Left ventricle myocardium inferior (tissue), 1 donor: ENCODE measurements around the gene POU2AF1. TPM values are rescaled to one million over a fixed set of nuclear protein-coding genes. Genes with fewer than 3 reads are reported as not detected.

Experiments
- DNase-seq: peaks from one replicate; pipeline ENCODE4 v3.0.0-alpha.2; 2020
- H3K27ac ChIP-seq: fragments of 200-600 bp; replicated peaks from 2 replicates; pipeline ENCODE4 v1.8.0; 2021
- H3K27me3 ChIP-seq: fragments of 200-600 bp; 2 replicates; pipeline ENCODE4 v1.8.0; 2021; ENCODE audit warnings: low read depth
- H3K36me3 ChIP-seq: fragments of 200-600 bp; 2 replicates; pipeline ENCODE4 v1.8.0; 2021
- H3K4me1 ChIP-seq: fragments of 200-600 bp; 2 replicates; pipeline ENCODE4 v1.8.0; 2021
- H3K4me3 ChIP-seq: fragments of 200-600 bp; 2 replicates; pipeline ENCODE4 v1.8.0; 2021; ENCODE audit warnings: mild to moderate bottlenecking, moderate library complexity
- H3K9me3 ChIP-seq: fragments of 200-600 bp; replicated peaks from 2 replicates; pipeline ENCODE4 v1.8.0; 2021
- intact Hi-C: fragments of 100-400 bp; cut with micrococcal nuclease; formaldehyde crosslinking; loops from one replicate; pipeline ENCODE4 v1.11.0; 2022
- total RNA-seq: library from RNA; stranded (reverse); fragmentation: NEBNext Ultra II Directional; extraction: Animal tissue kit (Norgen Biotek cat#: 25700); gene quantifications from one replicate; pipeline ENCODE4 v1.2.1, GENCODE V29; 2021
- TF ChIP-seq, protein P1 (sequence below): fragments of 200-600 bp; IDR thresholded peaks from 2 replicates; pipeline ENCODE4 v1.8.0; 2021; ENCODE audit warnings: antibody characterized with exemption, mild to moderate bottlenecking, borderline replicate concordance
- donor health status: DM: no; HTN: yes; CAD: no; lungs with severe emphysema.

POU2AF1 gene
- total RNA-seq, 1 donor from 2014 or later = 0.05 TPM

DNA sequence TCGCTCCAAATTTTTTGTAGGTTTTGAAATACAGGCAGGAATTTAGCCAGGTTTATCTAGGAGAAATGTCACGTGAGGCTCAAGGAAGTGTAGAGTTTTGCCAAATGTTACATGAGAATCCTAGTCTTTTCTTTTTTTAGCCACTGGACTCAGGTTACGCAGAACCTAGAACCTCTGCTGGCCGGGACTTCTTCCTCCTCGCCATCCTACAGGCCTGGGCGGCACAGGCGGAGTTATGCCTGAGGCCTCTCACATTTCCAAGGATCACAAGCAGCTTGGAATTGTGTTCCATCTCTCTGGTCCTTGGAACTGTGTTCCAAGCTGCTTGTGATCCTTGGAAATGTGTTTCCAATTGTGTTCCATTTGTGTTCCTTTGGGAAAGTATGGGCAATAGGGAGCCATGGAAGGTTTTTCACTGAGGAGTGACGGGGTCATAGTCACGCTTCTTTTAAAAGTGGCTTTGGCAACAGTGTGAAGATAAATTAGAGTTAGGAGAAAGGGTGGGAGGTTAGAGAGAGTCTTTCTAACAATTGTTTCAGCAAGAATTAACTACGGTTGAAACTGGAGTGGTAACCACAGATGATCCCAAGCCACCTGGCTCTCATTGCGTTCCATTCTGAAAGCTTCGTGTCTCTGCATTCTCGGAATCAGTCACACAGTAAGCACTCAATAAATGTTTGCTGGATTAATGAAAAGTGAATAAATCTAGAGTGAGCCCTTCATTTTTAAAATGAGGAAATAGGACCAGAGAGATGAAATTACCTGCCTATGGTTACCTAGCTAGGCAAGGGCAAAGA, 12.5 kb upstream of the POU2AF1 start:
- Histone ChIP-seq H3K4me1 (no peaks in the 10 kb centered on the region), H3K36me3 (no peaks in the 10 kb centered on the region), H3K9me3 (no peaks in the 10 kb centered on the region), H3K27me3 (peaks cover 9% of the 10 kb centered on the region), H3K27ac (no peak overlapping the region), H3K4me3 (no peak overlapping the region)
- intact Hi-C loops = no loop called here
- no peak for DNase-seq
- TF ChIP-seq, protein P1, sequence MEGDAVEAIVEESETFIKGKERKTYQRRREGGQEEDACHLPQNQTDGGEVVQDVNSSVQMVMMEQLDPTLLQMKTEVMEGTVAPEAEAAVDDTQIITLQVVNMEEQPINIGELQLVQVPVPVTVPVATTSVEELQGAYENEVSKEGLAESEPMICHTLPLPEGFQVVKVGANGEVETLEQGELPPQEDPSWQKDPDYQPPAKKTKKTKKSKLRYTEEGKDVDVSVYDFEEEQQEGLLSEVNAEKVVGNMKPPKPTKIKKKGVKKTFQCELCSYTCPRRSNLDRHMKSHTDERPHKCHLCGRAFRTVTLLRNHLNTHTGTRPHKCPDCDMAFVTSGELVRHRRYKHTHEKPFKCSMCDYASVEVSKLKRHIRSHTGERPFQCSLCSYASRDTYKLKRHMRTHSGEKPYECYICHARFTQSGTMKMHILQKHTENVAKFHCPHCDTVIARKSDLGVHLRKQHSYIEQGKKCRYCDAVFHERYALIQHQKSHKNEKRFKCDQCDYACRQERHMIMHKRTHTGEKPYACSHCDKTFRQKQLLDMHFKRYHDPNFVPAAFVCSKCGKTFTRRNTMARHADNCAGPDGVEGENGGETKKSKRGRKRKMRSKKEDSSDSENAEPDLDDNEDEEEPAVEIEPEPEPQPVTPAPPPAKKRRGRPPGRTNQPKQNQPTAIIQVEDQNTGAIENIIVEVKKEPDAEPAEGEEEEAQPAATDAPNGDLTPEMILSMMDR = no peak

DNA sequence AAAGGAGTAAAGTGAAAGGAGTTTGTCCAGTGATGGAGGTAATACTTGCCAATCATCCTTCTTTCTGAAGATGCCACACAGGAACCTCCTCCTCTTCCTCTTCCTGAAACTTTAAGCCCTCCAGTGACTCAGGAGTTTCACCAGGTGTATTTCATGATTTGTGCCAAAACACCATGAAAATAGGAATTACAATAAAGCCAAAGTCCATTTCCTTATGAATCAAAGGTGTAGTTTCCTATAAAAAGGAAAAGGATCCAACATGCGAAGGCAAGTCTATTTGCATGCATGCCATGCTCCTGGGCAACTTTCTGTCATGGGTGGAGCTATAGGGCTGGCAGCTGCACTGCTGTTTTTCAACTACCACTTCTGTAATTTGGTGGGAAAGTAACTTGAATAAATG, 9.8 kb upstream of the POU2AF1 start:
- Histone ChIP-seq H3K27me3 (peaks cover 9% of the 10 kb centered on the region), H3K4me1 (no peaks in the 10 kb centered on the region), H3K36me3 (no peaks in the 10 kb centered on the region), H3K4me3 (no peak overlapping the region), H3K9me3 (no peaks in the 10 kb centered on the region), H3K27ac (no peak overlapping the region)
- intact Hi-C loops = no loop called here
- DNase-seq = no peak
- TF ChIP-seq, protein P1 = no peak

DNA sequence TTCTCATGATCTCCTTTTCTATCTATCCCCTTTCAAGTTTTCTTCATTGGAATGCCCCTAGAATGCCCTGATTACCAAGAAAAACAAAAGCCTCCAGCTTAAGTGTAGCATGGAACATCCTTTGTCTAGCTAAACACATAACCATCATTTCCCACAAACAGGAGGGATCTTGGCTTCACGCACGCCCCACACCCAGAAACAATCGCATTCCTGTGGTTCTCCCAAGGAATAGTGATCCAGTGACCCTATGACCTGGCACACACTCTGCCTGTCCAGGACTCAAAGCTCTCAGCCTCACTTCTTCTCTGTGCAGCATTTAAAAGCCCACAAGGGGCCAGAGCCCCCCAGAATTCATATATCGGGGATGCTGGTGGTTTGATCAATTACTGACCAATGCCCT, 9.3 kb upstream of the POU2AF1 start:
- H3K36me3 ChIP-seq = no peaks in the 10 kb centered on the region
- no peaks in the 10 kb centered on the region for H3K9me3 ChIP-seq
- no peak overlapping the region for H3K4me3 ChIP-seq
- intact Hi-C loops = no loop called here
- peaks cover 9% of the 10 kb centered on the region for H3K27me3 ChIP-seq
- DNase-seq = no peak
- TF ChIP-seq, protein P1 = no peak
- no peak overlapping the region for H3K27ac ChIP-seq
- no peaks in the 10 kb centered on the region for H3K4me1 ChIP-seq

DNA sequence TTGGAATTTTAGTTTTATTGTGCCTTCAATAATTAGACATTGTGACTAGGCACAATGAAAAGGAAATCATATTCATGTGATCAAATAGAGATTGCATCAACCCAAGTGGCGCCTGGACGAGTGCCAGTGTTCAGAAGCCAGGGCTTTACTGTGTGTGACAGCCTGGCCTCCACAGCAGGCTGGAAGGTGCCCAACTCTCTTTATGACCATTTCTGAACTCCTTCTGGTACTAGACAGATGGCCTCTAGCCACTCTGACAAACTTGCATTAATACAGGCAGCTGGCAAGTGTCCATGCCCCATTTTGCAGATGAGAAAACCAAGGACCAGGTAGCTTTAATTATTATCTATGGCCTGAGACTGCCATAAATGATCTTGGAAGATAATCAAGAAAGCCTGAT, 8.3 kb upstream of the POU2AF1 start:
- no peaks in the 10 kb centered on the region for H3K9me3 ChIP-seq
- no peak overlapping the region for H3K4me3 ChIP-seq
- H3K27me3 ChIP-seq = peaks cover 9% of the 10 kb centered on the region
- no peak for DNase-seq
- no peaks in the 10 kb centered on the region for H3K36me3 ChIP-seq
- no peaks in the 10 kb centered on the region for H3K4me1 ChIP-seq
- intact Hi-C loops = no loop called here
- H3K27ac ChIP-seq = no peak overlapping the region
- TF ChIP-seq, protein P1 = no peak

DNA sequence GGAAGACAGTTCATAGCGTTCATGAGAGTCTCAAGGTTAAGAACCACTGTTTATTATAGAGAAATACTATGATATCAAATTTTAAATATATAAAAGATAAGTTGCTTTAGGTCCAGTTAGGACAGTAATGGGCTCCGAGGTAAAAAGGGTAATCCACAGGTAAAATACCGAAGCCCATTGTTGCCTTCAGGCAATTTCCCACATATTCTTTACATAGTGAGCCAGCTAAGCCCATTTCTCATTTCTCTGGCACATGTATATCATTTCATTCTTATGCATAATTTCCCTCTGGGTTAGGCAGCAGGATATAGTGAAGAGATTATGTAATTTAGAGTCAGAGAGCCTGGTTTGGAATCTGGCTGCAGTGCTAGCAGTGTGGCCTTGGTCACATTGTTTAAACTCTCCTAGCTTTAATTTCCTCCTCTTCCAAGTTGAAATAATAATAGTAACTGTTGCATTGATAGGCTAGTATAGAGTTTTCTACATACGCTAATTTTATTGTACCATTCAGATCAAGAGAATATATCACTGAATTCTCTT, 7.6 kb upstream of the POU2AF1 start:
- no peaks in the 10 kb centered on the region for H3K4me1 ChIP-seq

More for the DNA sequence above, 7.6 kb upstream of the POU2AF1 start:
- intact Hi-C loops = no loop called here
- Histone ChIP-seq H3K27me3 (peaks cover 9% of the 10 kb centered on the region), H3K27ac (no peak overlapping the region), H3K9me3 (no peaks in the 10 kb centered on the region), H3K4me3 (no peak overlapping the region), H3K36me3 (no peaks in the 10 kb centered on the region)
- TF ChIP-seq, protein P1 = no peak
- DNase-seq = no peak
